GM12801 (cell line): ENCODE measurements around the gene SRBD1.

Experiments
- TF ChIP-seq, protein P1 (sequence below): IDR thresholded peaks from one replicate; pipeline ENCODE4 v1.5.1; 2011; ENCODE audit warnings: control low read depth; ENCODE audit not compliant: insufficient read length; ENCODE audit errors: extremely low read depth

Gene SRBD1

DNA sequence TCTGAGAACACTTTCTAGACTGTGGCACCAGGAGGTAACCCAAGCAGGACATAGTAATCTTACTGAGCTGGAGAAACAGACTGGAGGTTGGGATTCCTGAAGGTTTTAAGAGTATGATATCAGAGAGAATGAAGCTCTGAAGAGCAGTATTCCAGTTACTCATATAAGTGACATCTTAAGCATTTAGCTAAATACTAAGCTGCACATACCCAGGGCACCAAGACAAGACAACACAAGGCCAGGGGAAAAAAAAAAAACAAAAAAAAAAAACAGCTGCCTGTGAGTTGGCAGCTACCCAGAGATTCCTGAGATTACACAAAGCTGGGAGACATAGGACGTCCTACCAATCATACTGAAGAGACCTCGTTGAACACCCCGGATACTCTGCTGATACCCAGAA, 175.8 kb downstream of the SRBD1 start:
- TF ChIP-seq, protein P1, sequence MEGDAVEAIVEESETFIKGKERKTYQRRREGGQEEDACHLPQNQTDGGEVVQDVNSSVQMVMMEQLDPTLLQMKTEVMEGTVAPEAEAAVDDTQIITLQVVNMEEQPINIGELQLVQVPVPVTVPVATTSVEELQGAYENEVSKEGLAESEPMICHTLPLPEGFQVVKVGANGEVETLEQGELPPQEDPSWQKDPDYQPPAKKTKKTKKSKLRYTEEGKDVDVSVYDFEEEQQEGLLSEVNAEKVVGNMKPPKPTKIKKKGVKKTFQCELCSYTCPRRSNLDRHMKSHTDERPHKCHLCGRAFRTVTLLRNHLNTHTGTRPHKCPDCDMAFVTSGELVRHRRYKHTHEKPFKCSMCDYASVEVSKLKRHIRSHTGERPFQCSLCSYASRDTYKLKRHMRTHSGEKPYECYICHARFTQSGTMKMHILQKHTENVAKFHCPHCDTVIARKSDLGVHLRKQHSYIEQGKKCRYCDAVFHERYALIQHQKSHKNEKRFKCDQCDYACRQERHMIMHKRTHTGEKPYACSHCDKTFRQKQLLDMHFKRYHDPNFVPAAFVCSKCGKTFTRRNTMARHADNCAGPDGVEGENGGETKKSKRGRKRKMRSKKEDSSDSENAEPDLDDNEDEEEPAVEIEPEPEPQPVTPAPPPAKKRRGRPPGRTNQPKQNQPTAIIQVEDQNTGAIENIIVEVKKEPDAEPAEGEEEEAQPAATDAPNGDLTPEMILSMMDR, result no peak

DNA sequence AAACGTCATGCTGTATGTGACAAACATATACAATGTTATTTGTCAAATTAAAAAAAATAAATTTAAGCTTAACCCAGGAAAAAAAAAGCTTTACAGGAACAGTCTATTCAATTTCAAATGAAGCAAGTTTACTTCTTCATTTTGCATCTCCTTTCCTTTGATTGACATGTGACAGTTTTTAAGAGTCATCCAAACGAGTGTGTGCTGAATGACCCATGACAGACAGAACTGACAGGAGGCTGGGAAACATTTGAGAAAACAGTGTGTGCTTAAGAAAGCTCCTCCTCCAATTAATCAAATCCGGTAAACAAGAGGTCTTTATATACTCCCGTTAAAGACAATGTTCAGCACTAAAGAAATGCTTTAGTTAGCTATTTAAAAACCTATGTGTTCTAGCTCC, 177.7 kb downstream of the SRBD1 start:
- TF ChIP-seq, protein P1, result no peak

DNA sequence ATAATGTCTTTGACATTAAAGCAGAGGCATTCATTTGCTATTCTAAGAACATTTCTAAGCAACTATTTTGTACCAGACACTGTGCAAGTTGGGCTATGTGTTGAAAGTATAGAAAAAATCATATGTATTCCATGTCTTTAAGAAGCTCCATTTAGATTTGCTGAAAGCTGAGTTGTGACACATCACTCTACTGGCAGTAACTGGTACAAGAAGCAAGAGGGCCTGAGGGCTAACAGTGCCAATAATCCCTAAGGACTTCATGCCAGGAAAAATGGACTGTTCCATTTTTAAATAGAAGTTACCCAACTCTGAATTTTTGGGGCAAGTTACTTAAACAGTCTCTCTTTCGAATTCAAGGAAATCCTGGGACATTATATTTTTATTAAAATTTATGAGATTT, 178.7 kb downstream of the SRBD1 start:
- TF ChIP-seq, protein P1, result no peak

DNA sequence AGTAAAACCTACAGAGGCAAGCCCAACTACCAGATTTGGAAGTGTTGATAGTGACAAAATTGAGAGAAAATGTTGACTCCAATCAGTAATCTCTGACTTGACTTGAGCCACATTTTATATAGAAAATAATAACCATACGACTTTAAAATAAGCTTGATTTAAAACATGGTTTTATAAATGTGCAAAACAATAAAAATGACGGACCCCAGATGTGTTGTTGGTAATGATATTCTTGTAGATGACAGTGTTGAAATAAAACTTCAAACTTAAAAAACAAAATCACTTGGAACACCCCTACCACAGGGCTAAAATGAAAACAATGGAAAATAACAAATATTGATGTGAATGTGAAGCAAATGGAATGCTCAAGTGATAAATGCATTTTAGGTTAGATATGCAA, 188.1 kb downstream of the SRBD1 start:
- TF ChIP-seq, protein P1, result no peak

DNA sequence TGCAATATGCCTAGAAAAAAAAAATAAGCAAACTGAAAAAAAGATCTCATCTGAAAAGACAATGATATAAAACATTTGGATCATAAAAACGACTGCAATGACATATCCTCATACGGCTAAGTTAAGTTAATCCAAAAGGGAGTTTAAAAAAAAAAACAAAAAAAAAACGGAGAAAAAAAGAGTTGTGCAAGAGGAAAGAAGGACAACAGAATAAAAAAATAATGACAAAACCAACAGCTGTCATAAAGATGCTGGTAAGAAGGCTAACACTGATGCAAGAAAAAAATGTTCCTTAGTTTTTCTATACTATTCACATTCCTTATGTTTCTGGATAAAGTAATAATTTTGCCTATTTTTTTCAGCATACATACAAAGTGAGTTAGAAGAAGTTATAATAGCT, 192.5 kb downstream of the SRBD1 start:
- TF ChIP-seq, protein P1, result no peak

DNA sequence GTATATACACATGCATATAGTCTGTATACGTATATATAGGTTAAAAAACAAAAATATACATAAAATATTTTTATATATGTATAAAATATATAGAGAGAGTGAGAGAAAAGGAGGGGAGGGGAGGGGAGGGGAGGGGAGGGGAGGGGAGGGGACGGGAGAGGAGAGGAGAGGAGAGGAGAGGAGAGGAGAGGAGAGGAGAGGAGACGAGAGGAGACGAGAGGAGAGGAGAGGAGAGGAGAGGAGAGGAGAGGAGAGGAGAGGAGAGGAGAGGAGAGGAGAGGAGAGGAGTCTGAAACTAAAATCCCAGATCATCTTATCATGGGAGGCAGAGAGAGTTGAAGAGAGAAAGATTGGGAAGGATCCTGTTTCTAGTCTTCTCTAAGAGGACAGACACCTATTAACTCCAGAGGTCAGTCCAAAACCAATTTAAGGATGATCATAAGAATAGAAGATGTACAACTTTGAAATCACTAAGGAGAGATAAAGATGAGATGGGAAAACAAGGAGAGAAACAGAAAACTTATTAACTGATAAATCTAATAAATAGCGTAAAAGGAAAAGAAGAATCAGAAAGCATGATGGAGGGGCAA, 195.4 kb downstream of the SRBD1 start:
- TF ChIP-seq, protein P1, result no peak

GRCh38 chr2:45412754-45413379, 198.2 kb downstream of the SRBD1 start:
- TF ChIP-seq, protein P1, result no peak
